PC-9 (cell line): ENCODE measurements around the gene IQCM.

ENCODE experiments used
- CTCF ChIP-seq: fragments of 200-600 bp; sonication (generic); conservative IDR thresholded peaks from 2 replicates; pipeline ENCODE4 v1.6.1; 2017; ENCODE audit warnings: mixed run types, antibody characterized with exemption, mild to moderate bottlenecking, moderate library complexity
- EZH2 ChIP-seq: fragments of 200-600 bp; sonication (generic); IDR thresholded peaks from 2 replicates; pipeline ENCODE4 v1.8.0; 2017; ENCODE audit warnings: antibody characterized with exemption, low read depth

DNA sequence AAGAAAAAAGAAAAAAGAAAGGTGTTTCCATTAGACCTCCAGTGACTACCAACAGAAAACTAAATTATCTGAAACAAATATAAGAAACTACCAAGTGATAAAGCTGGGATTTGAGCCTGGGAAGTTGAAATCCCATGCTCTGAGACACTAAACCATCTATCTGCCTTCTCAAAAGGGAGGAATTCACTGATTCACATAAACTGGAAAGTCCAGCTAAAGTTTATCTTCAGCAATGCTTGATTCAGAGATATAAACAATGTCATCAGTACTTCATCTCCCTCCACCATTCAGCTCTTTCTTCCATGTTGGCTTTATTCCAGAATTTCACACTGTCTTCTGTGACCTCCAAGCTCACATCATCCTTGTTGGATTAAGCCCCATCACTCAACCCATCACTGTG, 96.3 kb downstream of the IQCM start:
- TF ChIP-seq CTCF, result no peak
- TF ChIP-seq EZH2, result no peak
